ENCODE data around the gene DOCK3. TPM values are rescaled to one million over a fixed set of nuclear protein-coding genes. Genes with fewer than 3 reads are reported as not detected.

The DOCK3 gene
- total RNA-seq, 1 donor from 2014 or later: 0.52 TPM

DNA sequence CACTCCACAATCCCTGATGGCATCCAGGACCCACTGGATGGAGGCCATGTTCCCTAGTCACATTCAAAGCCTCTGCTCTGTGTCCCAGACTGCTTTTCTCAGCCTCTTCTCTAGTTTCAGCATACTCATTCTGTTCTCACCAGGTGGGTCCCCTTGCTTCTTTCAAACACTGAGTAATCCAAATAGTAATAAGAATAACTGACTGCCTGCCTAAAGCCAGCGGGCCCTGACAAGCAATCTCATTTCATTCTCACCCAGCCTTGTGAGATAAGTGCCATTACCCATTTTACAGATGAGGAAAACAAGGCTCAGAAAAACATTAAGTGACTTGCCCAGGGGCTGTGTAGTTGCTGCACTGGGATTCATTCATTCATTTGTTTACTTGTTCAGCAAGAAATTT lies 32.3 kb upstream of the DOCK3 start:
- DNase-seq (ENCODE audit: low read depth): no peak
- TF ChIP-seq, protein P1, sequence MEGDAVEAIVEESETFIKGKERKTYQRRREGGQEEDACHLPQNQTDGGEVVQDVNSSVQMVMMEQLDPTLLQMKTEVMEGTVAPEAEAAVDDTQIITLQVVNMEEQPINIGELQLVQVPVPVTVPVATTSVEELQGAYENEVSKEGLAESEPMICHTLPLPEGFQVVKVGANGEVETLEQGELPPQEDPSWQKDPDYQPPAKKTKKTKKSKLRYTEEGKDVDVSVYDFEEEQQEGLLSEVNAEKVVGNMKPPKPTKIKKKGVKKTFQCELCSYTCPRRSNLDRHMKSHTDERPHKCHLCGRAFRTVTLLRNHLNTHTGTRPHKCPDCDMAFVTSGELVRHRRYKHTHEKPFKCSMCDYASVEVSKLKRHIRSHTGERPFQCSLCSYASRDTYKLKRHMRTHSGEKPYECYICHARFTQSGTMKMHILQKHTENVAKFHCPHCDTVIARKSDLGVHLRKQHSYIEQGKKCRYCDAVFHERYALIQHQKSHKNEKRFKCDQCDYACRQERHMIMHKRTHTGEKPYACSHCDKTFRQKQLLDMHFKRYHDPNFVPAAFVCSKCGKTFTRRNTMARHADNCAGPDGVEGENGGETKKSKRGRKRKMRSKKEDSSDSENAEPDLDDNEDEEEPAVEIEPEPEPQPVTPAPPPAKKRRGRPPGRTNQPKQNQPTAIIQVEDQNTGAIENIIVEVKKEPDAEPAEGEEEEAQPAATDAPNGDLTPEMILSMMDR (conservative IDR thresholded peaks at IDR 0.05; ENCODE audit: low read depth, low read length): no peak
- no peak overlapping the region for H3K4me3 ChIP-seq (ENCODE audit: low read depth, low read length)

DNA sequence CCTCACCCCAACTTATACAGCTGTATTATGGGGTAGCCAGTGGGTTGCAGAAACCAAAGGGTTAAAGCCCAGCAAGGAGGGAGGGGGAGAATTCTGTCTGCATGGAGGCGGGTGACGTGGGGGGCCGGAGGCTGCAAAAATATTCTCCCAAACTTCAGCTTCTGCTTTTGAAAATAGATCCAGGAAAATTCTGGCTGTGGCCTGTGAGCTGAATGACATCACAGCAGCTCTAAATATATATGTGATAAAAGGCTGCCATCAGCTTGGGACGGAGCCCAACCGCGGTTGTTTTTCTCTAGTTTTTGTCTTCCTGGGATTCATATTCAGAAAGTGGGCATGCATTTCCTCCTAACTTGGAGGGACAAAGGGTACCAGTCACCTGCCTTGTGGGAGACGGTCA lies 30.2 kb upstream of the DOCK3 start:
- TF ChIP-seq, protein P1 (conservative IDR thresholded peaks at IDR 0.05; ENCODE audit: low read depth, low read length): no peak
- H3K4me3 ChIP-seq (ENCODE audit: low read depth, low read length): no peak overlapping the region
- no peak for DNase-seq (ENCODE audit: low read depth)

- H3K4me3 ChIP-seq (ENCODE audit: low read depth, low read length): no peak overlapping the region
- DNase-seq (ENCODE audit: low read depth): no peak
- TF ChIP-seq, protein P1 (conservative IDR thresholded peaks at IDR 0.05; ENCODE audit: low read depth, low read length): no peak
Measured at GRCh38 chr3:50645378-50645777, 29.3 kb upstream of the DOCK3 start.

DNA sequence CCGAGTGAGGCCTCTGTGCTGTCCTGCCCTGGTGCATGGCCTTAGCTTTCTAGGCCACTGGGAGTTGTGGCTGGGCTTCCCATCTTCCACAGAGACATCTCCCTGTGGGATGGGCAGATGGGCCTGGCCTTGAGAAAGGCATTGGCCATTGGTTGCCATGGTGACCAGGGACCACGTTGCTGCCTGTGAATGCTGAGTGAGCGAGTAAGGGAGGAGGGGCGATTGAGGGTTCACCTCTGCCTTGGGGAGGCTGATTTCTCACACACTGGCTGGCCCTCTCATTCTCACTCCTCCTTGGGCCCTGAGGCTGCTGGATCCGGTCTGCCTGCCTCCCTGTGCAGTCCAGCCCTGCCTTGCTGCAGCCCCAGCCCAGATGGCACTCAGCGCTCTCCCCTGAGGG lies 26.4 kb upstream of the DOCK3 start:
- no peak for DNase-seq (ENCODE audit: low read depth)
- H3K4me3 ChIP-seq (ENCODE audit: low read depth, low read length): no peak overlapping the region
- TF ChIP-seq, protein P1 (conservative IDR thresholded peaks at IDR 0.05; ENCODE audit: low read depth, low read length): no peak

DNA sequence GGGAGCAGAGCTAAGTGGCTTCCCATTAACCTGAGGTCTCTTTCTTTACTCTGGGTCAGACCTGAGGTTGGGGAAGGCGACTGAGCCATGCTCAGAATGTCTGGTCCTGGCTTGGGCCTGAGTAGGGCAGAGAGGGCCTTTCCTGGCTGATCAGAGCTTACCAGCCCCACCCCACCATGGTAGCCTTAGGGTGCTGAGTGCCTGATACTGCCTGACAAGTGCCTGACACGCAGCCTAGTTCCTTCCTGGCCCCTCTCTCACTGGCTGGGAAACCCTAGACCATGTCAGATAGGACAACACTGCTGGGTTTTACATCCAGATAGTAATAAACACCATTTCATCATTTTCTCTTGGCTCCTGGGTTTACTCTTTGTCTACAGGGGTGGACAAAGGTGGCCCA lies 25.8 kb upstream of the DOCK3 start:
- no peak overlapping the region for H3K4me3 ChIP-seq (ENCODE audit: low read depth, low read length)
- DNase-seq (ENCODE audit: low read depth): no peak
- TF ChIP-seq, protein P1 (conservative IDR thresholded peaks at IDR 0.05; ENCODE audit: low read depth, low read length): no peak

DNA sequence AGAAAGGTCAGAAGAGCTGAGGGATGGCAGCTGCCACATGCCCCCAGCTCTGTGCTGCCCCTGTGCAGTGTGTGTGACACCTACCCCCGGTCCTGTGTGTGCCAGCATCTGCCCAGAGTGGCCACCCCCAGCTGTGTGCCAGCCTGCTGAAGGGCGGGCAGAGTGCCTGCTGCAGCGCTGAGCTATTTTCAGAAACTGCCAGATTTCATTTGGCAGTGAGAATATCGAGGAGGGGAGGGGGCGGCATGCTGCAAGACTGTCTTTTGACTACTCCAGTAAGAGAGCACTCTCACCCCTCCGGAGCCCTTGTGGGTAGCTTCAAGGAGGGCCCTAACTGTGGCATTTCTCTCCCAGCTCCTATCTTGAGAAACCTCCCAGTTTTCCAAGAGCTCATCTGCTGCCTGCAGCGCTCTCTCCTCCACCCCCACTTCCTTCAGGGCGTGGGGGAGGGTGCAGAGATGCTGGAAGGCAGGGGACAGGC lies 25.2 kb upstream of the DOCK3 start:
- DNase-seq (ENCODE audit: low read depth): no peak
- TF ChIP-seq, protein P1 (conservative IDR thresholded peaks at IDR 0.05; ENCODE audit: low read depth, low read length): no peak
- no peak overlapping the region for H3K4me3 ChIP-seq (ENCODE audit: low read depth, low read length)

DNA sequence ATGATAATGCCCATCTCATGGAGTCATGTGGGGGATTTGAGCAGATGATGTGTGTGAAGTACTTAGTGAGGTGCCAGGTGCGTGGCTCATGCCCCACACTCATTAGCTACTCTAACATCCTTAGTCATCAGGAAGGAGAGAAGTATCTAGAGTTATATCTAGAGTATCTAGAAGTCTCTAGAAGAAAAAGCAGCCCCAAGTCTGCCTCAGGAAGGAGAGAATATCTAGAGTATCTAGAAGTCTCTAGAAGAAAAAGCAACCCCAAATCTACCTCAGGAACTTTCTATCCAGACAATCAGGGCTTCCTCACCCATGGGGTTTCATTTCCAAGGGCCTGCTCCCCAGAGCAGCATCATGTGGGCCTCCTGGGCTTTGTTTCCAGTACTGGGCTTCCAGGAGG lies 24.7 kb upstream of the DOCK3 start:
- no peak overlapping the region for H3K4me3 ChIP-seq (ENCODE audit: low read depth, low read length)
- no peak for DNase-seq (ENCODE audit: low read depth)
- TF ChIP-seq, protein P1 (conservative IDR thresholded peaks at IDR 0.05; ENCODE audit: low read depth, low read length): no peak

Measured in epithelial cell of proximal tubule (primary cell).